ENCODE measurements around the gene POMGNT2.

GRCh38 chr3:43053291-43053690, 52.6 kb downstream of the POMGNT2 start:
- TF ChIP-seq CTCF (IDR thresholded peaks at IDR 0.05; ENCODE audit: insufficient read depth, low read length) (no peak), REST (IDR thresholded peaks at IDR 0.05; ENCODE audit: insufficient replicate concordance, low read depth) (no peak), SPI1 (IDR thresholded peaks at IDR 0.05; ENCODE audit: borderline replicate concordance, low read depth) (no peak), GABPA (IDR thresholded peaks at IDR 0.05; ENCODE audit: low read depth) (no peak)
